GM06990 (cell line): ENCODE data around the gene MTA3.

Experiments
- DNase-seq: peaks from one replicate; pipeline ENCODE4 v3.0.0-alpha.2; 2011; ENCODE audit not compliant: insufficient read length; ENCODE audit errors: extremely low read depth
- H3K27me3 ChIP-seq: replicated peaks from 2 replicates; pipeline ENCODE4 v1.6.0; 2011; ENCODE audit warnings: low read length; ENCODE audit not compliant: control insufficient read depth, insufficient read depth
- H3K36me3 ChIP-seq: 2 replicates; pipeline ENCODE4 v1.5.1; 2011; ENCODE audit warnings: low read length; ENCODE audit not compliant: control insufficient read depth, insufficient read depth
- H3K4me3 ChIP-seq: replicated peaks from 2 replicates; pipeline ENCODE4 v1.5.1; 2011; ENCODE audit warnings: low read depth, mild to moderate bottlenecking, control low read depth, low read length
- TF ChIP-seq, protein P1 (sequence below): IDR thresholded peaks from 2 replicates; pipeline ENCODE4 v1.5.1; 2011; ENCODE audit warnings: low read length, control low read depth, mild to moderate bottlenecking, inconsistent platforms; ENCODE audit not compliant: insufficient read depth, poor library complexity, severe bottlenecking

The MTA3 gene

GRCh38 chr2:42663828-42664227, 95.4 kb downstream of the MTA3 start:
- no peaks in the 10 kb centered on the region for H3K27me3 ChIP-seq
- TF ChIP-seq, protein P1, sequence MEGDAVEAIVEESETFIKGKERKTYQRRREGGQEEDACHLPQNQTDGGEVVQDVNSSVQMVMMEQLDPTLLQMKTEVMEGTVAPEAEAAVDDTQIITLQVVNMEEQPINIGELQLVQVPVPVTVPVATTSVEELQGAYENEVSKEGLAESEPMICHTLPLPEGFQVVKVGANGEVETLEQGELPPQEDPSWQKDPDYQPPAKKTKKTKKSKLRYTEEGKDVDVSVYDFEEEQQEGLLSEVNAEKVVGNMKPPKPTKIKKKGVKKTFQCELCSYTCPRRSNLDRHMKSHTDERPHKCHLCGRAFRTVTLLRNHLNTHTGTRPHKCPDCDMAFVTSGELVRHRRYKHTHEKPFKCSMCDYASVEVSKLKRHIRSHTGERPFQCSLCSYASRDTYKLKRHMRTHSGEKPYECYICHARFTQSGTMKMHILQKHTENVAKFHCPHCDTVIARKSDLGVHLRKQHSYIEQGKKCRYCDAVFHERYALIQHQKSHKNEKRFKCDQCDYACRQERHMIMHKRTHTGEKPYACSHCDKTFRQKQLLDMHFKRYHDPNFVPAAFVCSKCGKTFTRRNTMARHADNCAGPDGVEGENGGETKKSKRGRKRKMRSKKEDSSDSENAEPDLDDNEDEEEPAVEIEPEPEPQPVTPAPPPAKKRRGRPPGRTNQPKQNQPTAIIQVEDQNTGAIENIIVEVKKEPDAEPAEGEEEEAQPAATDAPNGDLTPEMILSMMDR = no peak
- H3K4me3 ChIP-seq = no peak overlapping the region
- DNase-seq = no peak
- no peaks in the 10 kb centered on the region for H3K36me3 ChIP-seq

GRCh38 chr2:42673989-42674579, 105.7 kb downstream of the MTA3 start:
- no peaks in the 10 kb centered on the region for H3K36me3 ChIP-seq
- H3K27me3 ChIP-seq = no peaks in the 10 kb centered on the region
- DNase-seq = no peak
- no peak overlapping the region for H3K4me3 ChIP-seq
- TF ChIP-seq, protein P1 = no peak

- H3K4me3 ChIP-seq = no peak overlapping the region
- no peaks in the 10 kb centered on the region for H3K27me3 ChIP-seq
- TF ChIP-seq, protein P1 = no peak
- H3K36me3 ChIP-seq = no peaks in the 10 kb centered on the region
- DNase-seq = no peak
These were observed 107.4 kb downstream of the MTA3 start for GRCh38 chr2:42675815-42676214.

GRCh38 chr2:42685303-42685702, 116.9 kb downstream of the MTA3 start:
- TF ChIP-seq, protein P1 = no peak
- Histone ChIP-seq H3K36me3 (no peaks in the 10 kb centered on the region; the same call in none of the 2 replicates), H3K4me3 (no peak overlapping the region), H3K27me3 (no peaks in the 10 kb centered on the region)
- DNase-seq = no peak

DNA sequence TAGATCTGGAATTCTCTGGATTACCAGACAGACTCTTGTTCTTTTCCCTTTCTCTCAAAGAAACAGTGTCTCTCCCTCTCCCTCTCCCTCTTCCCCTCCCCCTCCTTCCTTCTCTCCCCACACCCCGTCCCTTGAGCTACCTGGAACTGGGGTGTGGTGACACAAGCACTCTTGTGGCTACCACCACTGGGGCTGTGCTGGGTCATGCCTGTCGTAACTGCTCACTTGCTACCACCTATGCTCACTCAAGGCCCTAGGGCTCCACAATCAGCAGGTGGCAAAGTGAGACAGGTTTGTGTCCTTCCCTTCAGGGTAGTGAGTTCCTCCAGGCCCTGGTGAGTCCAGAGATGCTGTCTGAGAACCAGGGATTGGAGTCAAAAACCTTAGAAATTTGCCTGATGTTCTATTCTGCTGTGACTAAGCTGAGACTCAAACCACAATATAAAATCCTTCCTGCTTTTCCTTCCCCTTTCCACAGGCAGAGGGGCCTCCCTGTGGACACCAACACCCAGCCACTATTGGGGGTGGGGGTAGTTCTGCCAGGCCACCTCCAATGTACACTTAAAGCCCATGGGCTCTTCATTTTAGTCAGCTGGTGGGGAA, 124.7 kb downstream of the MTA3 start:
- TF ChIP-seq, protein P1 = no peak
- Histone ChIP-seq H3K36me3 (no peaks in the 10 kb centered on the region; the same call in 1 of the 2 replicates), H3K4me3 (no peak overlapping the region), H3K27me3 (no peaks in the 10 kb centered on the region)
- no peak for DNase-seq
